CD4-positive, alpha-beta T cell treated with Interleukin-15 for 4 hours (primary cell): ENCODE results near the gene PFDN4.
A peak's percentile ranks its signal among the peaks of the same experiment; 100 is the strongest.

Experiments used
- DNase-seq: peaks from one replicate; pipeline ENCODE4 v3.0.0-alpha.2; 2020; ENCODE audit warnings: low spot score

The PFDN4 gene

GRCh38 chr20:54207743-54208547 lies at the start of gene PFDN4:
Gene PFDN4 (plus strand): TSS chr20:54208087. CDS start chr20:54208101, 14 bp downstream.
- peak; percentile 77 for DNase-seq

GRCh38 chr20:54158226-54158625 lies 49.7 kb upstream of the PFDN4 start:
- no peak for DNase-seq

GRCh38 chr20:54158856-54159418 lies 49.0 kb upstream of the PFDN4 start:
- DNase-seq: no peak

GRCh38 chr20:54160065-54161007 lies 47.6 kb upstream of the PFDN4 start:
- no peak for DNase-seq

GRCh38 chr20:54161008-54161820 lies 46.7 kb upstream of the PFDN4 start:
- DNase-seq: no peak

GRCh38 chr20:54161821-54162149 lies 46.1 kb upstream of the PFDN4 start:
- no peak for DNase-seq

- DNase-seq: no peak
Observed at GRCh38 chr20:54162378-54163009, 45.4 kb upstream of the PFDN4 start.

- no peak for DNase-seq
Observed at GRCh38 chr20:54163402-54163801, 44.5 kb upstream of the PFDN4 start.

GRCh38 chr20:54165014-54165413 lies 42.9 kb upstream of the PFDN4 start:
- DNase-seq: no peak

GRCh38 chr20:54165803-54166202 lies 42.1 kb upstream of the PFDN4 start:
- no peak for DNase-seq

GRCh38 chr20:54166987-54167662 lies 40.8 kb upstream of the PFDN4 start:
- no peak for DNase-seq

- no peak for DNase-seq
Observed at GRCh38 chr20:54167909-54168872, 39.7 kb upstream of the PFDN4 start.

- DNase-seq: no peak
Observed at GRCh38 chr20:54168961-54169862, 38.7 kb upstream of the PFDN4 start.

GRCh38 chr20:54170026-54170471 lies 37.8 kb upstream of the PFDN4 start:
- DNase-seq: no peak

GRCh38 chr20:54170963-54171362 lies 36.9 kb upstream of the PFDN4 start:
- DNase-seq: no peak

- no peak for DNase-seq
Observed at GRCh38 chr20:54172532-54172855, 35.4 kb upstream of the PFDN4 start.

GRCh38 chr20:54172856-54173652 lies 34.8 kb upstream of the PFDN4 start:
- DNase-seq: no peak
